Lower lobe of right lung (tissue), 2 donors: ENCODE measurements around the gene TMEM132D. TPM values are rescaled to one million over a fixed set of nuclear protein-coding genes. Genes with fewer than 3 reads are reported as not detected.

Source experiments
- ATAC-seq, 2 donors: fragments of 200-7000 bp; cut with Tn5 transposase; one replicate each; pipeline ENCODE4 v1.9.1; 2020 to 2022; ENCODE audit warnings: mild to moderate bottlenecking in 2 of 2, moderate library complexity in 2 of 2
- DNase-seq: peaks from one replicate; pipeline ENCODE4 v3.0.0-alpha.2; 2020
- H3K27ac ChIP-seq: fragments of 200-600 bp; one replicate; pipeline ENCODE4 v1.8.0; 2022
- H3K27me3 ChIP-seq: fragments of 200-600 bp; one replicate; pipeline ENCODE4 v1.8.0; 2022; ENCODE audit warnings: low read depth
- H3K36me3 ChIP-seq: fragments of 200-600 bp; one replicate; pipeline ENCODE4 v1.8.0; 2022; ENCODE audit warnings: mild to moderate bottlenecking
- H3K4me1 ChIP-seq: fragments of 200-600 bp; one replicate; pipeline ENCODE4 v1.8.0; 2022
- H3K4me3 ChIP-seq: fragments of 200-600 bp; one replicate; pipeline ENCODE4 v1.8.0; 2022; ENCODE audit warnings: mild to moderate bottlenecking
- H3K9me3 ChIP-seq: fragments of 200-600 bp; one replicate; pipeline ENCODE4 v1.8.0; 2022
- intact Hi-C: fragments of 100-400 bp; cut with DNase I; formaldehyde crosslinking; loops from one replicate; pipeline ENCODE4 v1.11.0; 2022
- total RNA-seq: library from RNA; stranded (reverse); fragmentation: NEBNext Ultra II Directional; extraction: Animal tissue kit (Norgen Biotek cat#: 25700); gene quantifications from one replicate; pipeline ENCODE4 v1.2.1, GENCODE V29; 2021
- TF ChIP-seq, protein P1 (sequence below): fragments of 200-600 bp; IDR thresholded peaks from one replicate; pipeline ENCODE4 v1.8.0; 2022; ENCODE audit warnings: antibody characterized with exemption, mild to moderate bottlenecking
- donor health status: DM: no; HTN: yes; CAD: no; lungs with severe emphysema.

The TMEM132D gene
- total RNA-seq, 1 donor from 2014 or later: 0.06 TPM

DNA sequence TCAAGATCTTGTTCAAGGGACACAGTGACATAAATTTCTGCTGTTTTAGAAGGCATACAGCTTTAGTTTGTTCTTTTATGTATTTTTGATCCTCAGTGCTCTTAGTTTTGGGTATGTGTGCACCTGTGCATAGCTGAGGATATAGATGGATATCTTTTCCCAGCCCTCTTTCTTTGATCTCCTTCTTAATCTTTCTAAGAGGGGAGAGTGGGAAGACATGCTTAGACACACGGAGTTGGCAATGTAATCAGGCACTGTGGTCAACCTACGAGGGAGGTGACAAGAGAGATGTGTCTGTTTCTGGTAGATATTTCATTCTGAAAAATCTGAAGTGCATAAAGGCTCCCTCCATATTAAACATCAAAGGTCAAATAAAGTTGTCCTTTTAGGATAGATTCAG lies 340.6 kb downstream of the TMEM132D start:
- no peaks in the 10 kb centered on the region for H3K36me3 ChIP-seq
- no peaks in the 10 kb centered on the region for H3K4me1 ChIP-seq
- intact Hi-C loops: no loop called here
- no peak for ATAC-seq
- H3K4me3 ChIP-seq: no peak overlapping the region
- TF ChIP-seq, protein P1, sequence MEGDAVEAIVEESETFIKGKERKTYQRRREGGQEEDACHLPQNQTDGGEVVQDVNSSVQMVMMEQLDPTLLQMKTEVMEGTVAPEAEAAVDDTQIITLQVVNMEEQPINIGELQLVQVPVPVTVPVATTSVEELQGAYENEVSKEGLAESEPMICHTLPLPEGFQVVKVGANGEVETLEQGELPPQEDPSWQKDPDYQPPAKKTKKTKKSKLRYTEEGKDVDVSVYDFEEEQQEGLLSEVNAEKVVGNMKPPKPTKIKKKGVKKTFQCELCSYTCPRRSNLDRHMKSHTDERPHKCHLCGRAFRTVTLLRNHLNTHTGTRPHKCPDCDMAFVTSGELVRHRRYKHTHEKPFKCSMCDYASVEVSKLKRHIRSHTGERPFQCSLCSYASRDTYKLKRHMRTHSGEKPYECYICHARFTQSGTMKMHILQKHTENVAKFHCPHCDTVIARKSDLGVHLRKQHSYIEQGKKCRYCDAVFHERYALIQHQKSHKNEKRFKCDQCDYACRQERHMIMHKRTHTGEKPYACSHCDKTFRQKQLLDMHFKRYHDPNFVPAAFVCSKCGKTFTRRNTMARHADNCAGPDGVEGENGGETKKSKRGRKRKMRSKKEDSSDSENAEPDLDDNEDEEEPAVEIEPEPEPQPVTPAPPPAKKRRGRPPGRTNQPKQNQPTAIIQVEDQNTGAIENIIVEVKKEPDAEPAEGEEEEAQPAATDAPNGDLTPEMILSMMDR: no peak
- DNase-seq: no peak
- H3K9me3 ChIP-seq: no peaks in the 10 kb centered on the region
- no peaks in the 10 kb centered on the region for H3K27me3 ChIP-seq
- H3K27ac ChIP-seq: no peak overlapping the region

DNA sequence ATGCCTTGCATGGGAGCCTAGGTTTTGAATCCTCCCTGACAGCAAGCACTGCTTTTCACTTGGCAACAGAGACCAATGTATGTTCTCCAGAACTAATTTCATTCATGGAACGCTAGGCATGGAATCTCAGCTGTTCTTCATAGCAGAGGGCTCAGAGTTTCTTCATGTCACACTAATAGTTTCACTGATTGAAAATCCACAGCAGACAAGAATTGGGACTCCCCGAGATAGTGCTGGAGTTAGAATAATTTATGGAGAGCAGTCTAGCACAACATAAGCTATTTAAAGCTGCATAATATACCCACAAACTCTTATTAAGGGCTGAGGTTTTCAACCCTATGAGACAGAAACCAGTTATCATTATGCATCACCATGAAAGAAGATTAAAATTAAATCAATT lies 342.5 kb downstream of the TMEM132D start:
- DNase-seq: no peak
- H3K36me3 ChIP-seq: no peaks in the 10 kb centered on the region
- H3K9me3 ChIP-seq: no peaks in the 10 kb centered on the region
- intact Hi-C loops: no loop called here
- no peak overlapping the region for H3K4me3 ChIP-seq
- TF ChIP-seq, protein P1: no peak
- H3K27me3 ChIP-seq: no peaks in the 10 kb centered on the region
- no peaks in the 10 kb centered on the region for H3K4me1 ChIP-seq
- H3K27ac ChIP-seq: no peak overlapping the region
- no peak for ATAC-seq

DNA sequence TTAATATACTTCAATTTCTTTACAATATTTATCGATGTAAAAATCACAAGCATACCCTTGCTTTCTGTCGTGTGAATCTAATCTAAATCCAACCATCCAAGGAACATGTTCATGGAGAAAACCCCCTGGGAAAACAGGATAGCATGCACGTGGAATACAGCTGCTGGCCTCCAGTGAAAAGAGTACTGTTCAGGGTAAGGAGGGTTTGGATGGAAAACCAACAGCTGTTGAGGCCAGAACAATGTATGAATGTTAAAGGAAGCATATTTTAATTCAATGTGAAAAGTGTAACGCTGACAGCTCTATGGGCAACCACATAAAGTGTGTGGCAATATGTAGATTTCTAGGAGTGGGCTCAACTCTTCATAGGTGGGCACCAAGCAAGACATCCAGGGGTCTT lies 344.0 kb downstream of the TMEM132D start:
- ATAC-seq: no peak
- TF ChIP-seq, protein P1: no peak

DNA sequence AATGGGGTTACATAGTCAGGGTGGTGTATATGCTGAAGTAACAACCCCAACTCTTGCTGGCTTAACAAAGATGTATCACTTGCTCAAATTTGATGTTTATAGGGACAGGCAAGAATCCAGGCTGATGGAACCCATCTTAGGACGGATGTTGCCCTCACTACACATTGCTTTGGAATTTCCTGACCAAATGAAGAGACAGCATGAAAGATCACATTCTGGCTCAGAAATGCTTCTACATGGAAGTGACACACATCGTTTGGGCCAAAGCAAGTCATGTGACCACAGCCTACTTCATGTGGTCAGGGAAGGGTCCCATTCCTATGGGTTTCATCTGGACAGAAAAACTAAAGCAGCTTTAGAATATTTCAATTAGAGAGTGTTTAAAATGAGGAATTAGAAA lies 345.8 kb downstream of the TMEM132D start:
- Histone ChIP-seq H3K27ac (no peak overlapping the region), H3K4me1 (no peaks in the 10 kb centered on the region), H3K27me3 (no peaks in the 10 kb centered on the region), H3K36me3 (no peaks in the 10 kb centered on the region), H3K9me3 (no peaks in the 10 kb centered on the region), H3K4me3 (no peak overlapping the region)
- DNase-seq (no peak), ATAC-seq (no peak)
- intact Hi-C loops: no loop called here
- TF ChIP-seq, protein P1: no peak

More for the DNA sequence above, 344.0 kb downstream of the TMEM132D start:
- Histone ChIP-seq H3K4me3 (no peak overlapping the region), H3K36me3 (no peaks in the 10 kb centered on the region), H3K27ac (no peak overlapping the region), H3K27me3 (no peaks in the 10 kb centered on the region), H3K9me3 (no peaks in the 10 kb centered on the region), H3K4me1 (no peaks in the 10 kb centered on the region)
- intact Hi-C loops: no loop called here
- DNase-seq: no peak

DNA sequence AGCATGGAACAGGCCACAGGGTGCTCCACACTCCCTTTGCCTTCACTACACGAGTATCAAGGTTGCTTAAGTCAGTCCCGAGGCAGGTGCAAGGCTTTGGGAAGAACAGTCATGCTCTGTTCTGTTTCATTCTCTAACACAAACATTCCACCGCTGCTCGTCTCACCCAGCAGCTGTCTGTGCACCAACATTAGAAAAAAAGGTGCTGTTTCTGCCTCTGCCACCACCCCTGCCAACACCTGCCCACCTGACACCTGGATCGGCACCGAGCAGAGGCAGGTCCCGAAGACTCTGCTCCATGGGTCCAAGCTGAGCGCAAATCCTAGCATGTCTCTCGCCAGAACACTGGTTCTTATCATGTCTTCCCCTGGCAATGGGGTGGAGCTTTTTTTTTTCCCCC lies 347.7 kb downstream of the TMEM132D start:
- Histone ChIP-seq H3K9me3 (no peaks in the 10 kb centered on the region), H3K27me3 (no peaks in the 10 kb centered on the region), H3K4me3 (no peak overlapping the region), H3K4me1 (no peaks in the 10 kb centered on the region), H3K36me3 (no peaks in the 10 kb centered on the region), H3K27ac (no peak overlapping the region)
- intact Hi-C loops: no loop called here
- TF ChIP-seq, protein P1: no peak
- no peak for DNase-seq
- no peak for ATAC-seq
